Epithelial cell of esophagus (primary cell): ENCODE measurements around the gene CDKL5.
"Not testable (repeated sequence)": the region's sequence is repeated elsewhere in the genome, so short reads cannot be mapped to it uniquely, and the experiment has no call there.

ENCODE experiments used
- DNase-seq: peaks from one replicate; pipeline ENCODE4 v3.0.0; 2010; ENCODE audit warnings: low read depth
- H3K4me3 ChIP-seq: 2 replicates; pipeline ENCODE4 v1.5.1; 2011; ENCODE audit warnings: mild to moderate bottlenecking, low read length, control low read depth
- CTCF ChIP-seq: IDR thresholded peaks from 2 replicates; pipeline ENCODE4 v1.5.1; 2011; ENCODE audit warnings: low read depth, mild to moderate bottlenecking, low read length, control low read depth, inconsistent platforms; ENCODE audit not compliant: insufficient read depth; ENCODE audit errors: missing control alignments

Gene CDKL5

GRCh38 chrX:18577400-18577799 is 152.0 kb downstream of the CDKL5 start:
- no peak overlapping the region for H3K4me3 ChIP-seq
- no peak for DNase-seq
- TF ChIP-seq CTCF = no peak

- no peak for TF ChIP-seq CTCF
- no peak for DNase-seq
- H3K4me3 ChIP-seq = no peak overlapping the region
Observed at GRCh38 chrX:18578546-18578945, 153.1 kb downstream of the CDKL5 start.

- DNase-seq = no peak
- TF ChIP-seq CTCF = no peak
- no peak overlapping the region for H3K4me3 ChIP-seq
Observed at GRCh38 chrX:18579495-18579894, 154.1 kb downstream of the CDKL5 start.

- H3K4me3 ChIP-seq = no peak overlapping the region
- DNase-seq = no peak
- no peak for TF ChIP-seq CTCF
Observed at GRCh38 chrX:18582910-18583493, 157.6 kb downstream of the CDKL5 start.

- not testable (repeated sequence) for H3K4me3 ChIP-seq, DNase-seq
Observed at GRCh38 chrX:18589292-18589691, 163.9 kb downstream of the CDKL5 start.

- no peak for DNase-seq
- TF ChIP-seq CTCF = no peak
- no peak overlapping the region for H3K4me3 ChIP-seq
Observed at GRCh38 chrX:18591834-18592233, 166.4 kb downstream of the CDKL5 start.

- H3K4me3 ChIP-seq = no peak overlapping the region
- TF ChIP-seq CTCF = no peak
- DNase-seq = no peak
Observed at GRCh38 chrX:18594079-18594478, 168.7 kb downstream of the CDKL5 start.
